Karpas-422 (cell line): ENCODE results near the gene EMP1. TPM values are rescaled to one million over a fixed set of nuclear protein-coding genes. Genes with fewer than 3 reads are reported as not detected.

Experiments used
- total RNA-seq: library from RNA; depleted of rRNA; stranded (reverse); fragments of >200 nt; shearing (Covaris generic); gene quantifications from 2 replicates; pipeline ENCODE4 v1.2.3, GENCODE V29; 2014; ENCODE audit warnings: low replicate concordance; rRNA removed

EMP1 gene
- total RNA-seq, 1 experiment from 2014 or later: not detected

Other genes with a start within 250 kb of the EMP1 start
- not detected in 2 replicates for gene GPRC5D, start 244.6 kb upstream of the EMP1 start, total RNA-seq
- gene HEBP1, start 196.5 kb upstream of the EMP1 start, total RNA-seq: 0.22 and 0.34 TPM in 2 replicates
- 3.9 and 5.6 TPM in 2 replicates for gene FAM234B, start 152.3 kb upstream of the EMP1 start, total RNA-seq
- gene GSG1, start 93.1 kb upstream of the EMP1 start, total RNA-seq: not detected in 2 replicates